NCI-H1092 (cell line): Measurements from ENCODE around the gene CBLL1.

Experiments
- DNase-seq: peaks from one replicate; lab custom pipeline; 2025; lab: John Stamatoyannopoulos, UW

Gene CBLL1

GRCh38 chr7:107742678-107743566 lies 1.0 kb upstream of the CBLL1 start:
- DNase-seq: no peak

- no peak for DNase-seq
These were observed 406 bp downstream of the CBLL1 start for GRCh38 chr7:107744345-107744750.

GRCh38 chr7:107746006-107746405 lies 2.1 kb downstream of the CBLL1 start:
- DNase-seq: no peak

GRCh38 chr7:107751113-107751512 lies 7.2 kb downstream of the CBLL1 start:
- no peak for DNase-seq

GRCh38 chr7:107754642-107755041 lies 10.7 kb downstream of the CBLL1 start:
- DNase-seq: no peak

- no peak for DNase-seq
These were observed 14.7 kb downstream of the CBLL1 start for GRCh38 chr7:107758667-107759066.

GRCh38 chr7:107767391-107767790 lies 23.4 kb downstream of the CBLL1 start:
- DNase-seq: no peak

GRCh38 chr7:107768263-107768662 lies 24.3 kb downstream of the CBLL1 start:
- DNase-seq: no peak

GRCh38 chr7:107773027-107773426 lies 29.1 kb downstream of the CBLL1 start:
- no peak for DNase-seq

GRCh38 chr7:107777702-107778101 lies 33.8 kb downstream of the CBLL1 start:
- DNase-seq: no peak

- DNase-seq: no peak
These were observed 34.3 kb downstream of the CBLL1 start for GRCh38 chr7:107778283-107778682.

- DNase-seq: no peak
These were observed 35.7 kb downstream of the CBLL1 start for GRCh38 chr7:107779647-107780099.

GRCh38 chr7:107782374-107782773 lies 38.4 kb downstream of the CBLL1 start:
- no peak for DNase-seq

- DNase-seq: no peak
These were observed 39.7 kb downstream of the CBLL1 start for GRCh38 chr7:107783648-107784047.

GRCh38 chr7:107785170-107785569 lies 41.2 kb downstream of the CBLL1 start:
- no peak for DNase-seq

GRCh38 chr7:107785926-107786325 lies 42.0 kb downstream of the CBLL1 start:
- DNase-seq: no peak

- no peak for DNase-seq
These were observed 44.3 kb downstream of the CBLL1 start for GRCh38 chr7:107788216-107788615.

- no peak for DNase-seq
These were observed 44.7 kb downstream of the CBLL1 start for GRCh38 chr7:107788662-107789061.

- no peak for DNase-seq
These were observed 45.7 kb downstream of the CBLL1 start for GRCh38 chr7:107789647-107790046.

- no peak for DNase-seq
These were observed 48.4 kb downstream of the CBLL1 start for GRCh38 chr7:107792364-107792763.

GRCh38 chr7:107799647-107800264 lies 55.8 kb downstream of the CBLL1 start:
- no peak for DNase-seq

- no peak for DNase-seq
These were observed 59.2 kb downstream of the CBLL1 start, which contains the start of gene SLC26A3 for GRCh38 chr7:107803009-107803610. Gene SLC26A3, minus strand, starts transcription at chr7:107803223. Its CDS starts 8,714 bp downstream, at chr7:107794509.

GRCh38 chr7:107809179-107809578 lies 65.2 kb downstream of the CBLL1 start:
- DNase-seq: no peak
